Measurements from ENCODE around the gene TTN. TPM values are rescaled to one million over a fixed set of nuclear protein-coding genes. Genes with fewer than 3 reads are reported as not detected.

The TTN gene
- total RNA-seq = 10 to 100 TPM in 1 of 3 donors, 1 to 10 TPM in 2; 2.9 to 23.4 (median 3.5) TPM

GRCh38 chr2:178807227-178808008, at the start of gene TTN:
Gene TTN (minus strand): TSS chr2:178807423. CDS start chr2:178804642, 2,781 bp downstream.
- no peak within 1 kb of the TSS for H3K27ac ChIP-seq
- no peak within 1 kb of the TSS for H3K4me3 ChIP-seq
- intact Hi-C loops (cut with DNase I; ENCODE audit: low total_unique reads) = no loop called here
- no peaks in the 10 kb centered on the region for H3K9me3 ChIP-seq
- DNase-seq (ENCODE audit: low spot score in 2 of 2) = no peak
- H3K27me3 ChIP-seq = no peaks in the 10 kb centered on the region
- no peaks in the 10 kb centered on the region for H3K36me3 ChIP-seq
- TF ChIP-seq POLR2A (IDR thresholded peaks at IDR 0.05) (no peak), CTCF (IDR thresholded peaks at IDR 0.05) (no peak), POLR2AphosphoS5 (IDR thresholded peaks at IDR 0.05) (no peak)
- no peaks in the 10 kb centered on the region for H3K4me1 ChIP-seq

- H3K27ac ChIP-seq = no peak overlapping the region
- DNase-seq (ENCODE audit: low spot score in 2 of 2) = no peak
- TF ChIP-seq CTCF (IDR thresholded peaks at IDR 0.05) = no peak
- TF ChIP-seq POLR2AphosphoS5 (IDR thresholded peaks at IDR 0.05) = no peak
- TF ChIP-seq POLR2A (IDR thresholded peaks at IDR 0.05) = no peak
- H3K4me1 ChIP-seq = no peaks in the 10 kb centered on the region
- no peaks in the 10 kb centered on the region for H3K27me3 ChIP-seq
- H3K4me3 ChIP-seq = no peak overlapping the region
- intact Hi-C loops (cut with DNase I; ENCODE audit: low total_unique reads) = no loop called here
- H3K9me3 ChIP-seq = no peaks in the 10 kb centered on the region
- no peaks in the 10 kb centered on the region for H3K36me3 ChIP-seq
These were observed 47.9 kb upstream of the TTN start for GRCh38 chr2:178855151-178855550.

GRCh38 chr2:178848335-178848734, 41.1 kb upstream of the TTN start:
- Histone ChIP-seq H3K36me3 (no peaks in the 10 kb centered on the region), H3K9me3 (no peaks in the 10 kb centered on the region), H3K27ac (no peak overlapping the region), H3K4me1 (no peaks in the 10 kb centered on the region), H3K27me3 (no peaks in the 10 kb centered on the region), H3K4me3 (no peak overlapping the region)
- intact Hi-C loops (cut with DNase I; ENCODE audit: low total_unique reads) = no loop called here
- no peak for DNase-seq (ENCODE audit: low spot score in 2 of 2)
- TF ChIP-seq CTCF (IDR thresholded peaks at IDR 0.05) (no peak), POLR2A (IDR thresholded peaks at IDR 0.05) (no peak), POLR2AphosphoS5 (IDR thresholded peaks at IDR 0.05) (no peak)

GRCh38 chr2:178846458-178846802, 39.2 kb upstream of the TTN start:
- intact Hi-C loops (cut with DNase I; ENCODE audit: low total_unique reads) = no loop called here
- no peak for TF ChIP-seq POLR2A (IDR thresholded peaks at IDR 0.05)
- no peak for TF ChIP-seq POLR2AphosphoS5 (IDR thresholded peaks at IDR 0.05)
- TF ChIP-seq CTCF (IDR thresholded peaks at IDR 0.05) = no peak
- no peaks in the 10 kb centered on the region for H3K4me1 ChIP-seq
- H3K27ac ChIP-seq = no peak overlapping the region
- H3K27me3 ChIP-seq = no peaks in the 10 kb centered on the region
- H3K36me3 ChIP-seq = no peaks in the 10 kb centered on the region
- H3K4me3 ChIP-seq = no peak overlapping the region
- no peaks in the 10 kb centered on the region for H3K9me3 ChIP-seq
- DNase-seq (ENCODE audit: low spot score in 2 of 2) = no peak

- H3K4me1 ChIP-seq = no peaks in the 10 kb centered on the region
- no peak overlapping the region for H3K4me3 ChIP-seq
- intact Hi-C loops (cut with DNase I; ENCODE audit: low total_unique reads) = no loop called here
- TF ChIP-seq CTCF (IDR thresholded peaks at IDR 0.05) = no peak
- no peak for TF ChIP-seq POLR2AphosphoS5 (IDR thresholded peaks at IDR 0.05)
- no peak for TF ChIP-seq POLR2A (IDR thresholded peaks at IDR 0.05)
- no peak for DNase-seq (ENCODE audit: low spot score in 2 of 2)
- no peak overlapping the region for H3K27ac ChIP-seq
- H3K36me3 ChIP-seq = no peaks in the 10 kb centered on the region
- no peaks in the 10 kb centered on the region for H3K9me3 ChIP-seq
- H3K27me3 ChIP-seq = no peaks in the 10 kb centered on the region
These were observed 38.6 kb upstream of the TTN start for GRCh38 chr2:178845566-178846457.

Measured in breast epithelium (tissue), 4 donors.